Measurements from ENCODE around the gene ZNF747.
A peak's percentile ranks its signal among the peaks of the same experiment; 100 is the strongest.
"Not testable (repeated sequence)": the region's sequence is repeated elsewhere in the genome, so short reads cannot be mapped to it uniquely, and the experiment has no call there.

ZNF747 gene

DNA sequence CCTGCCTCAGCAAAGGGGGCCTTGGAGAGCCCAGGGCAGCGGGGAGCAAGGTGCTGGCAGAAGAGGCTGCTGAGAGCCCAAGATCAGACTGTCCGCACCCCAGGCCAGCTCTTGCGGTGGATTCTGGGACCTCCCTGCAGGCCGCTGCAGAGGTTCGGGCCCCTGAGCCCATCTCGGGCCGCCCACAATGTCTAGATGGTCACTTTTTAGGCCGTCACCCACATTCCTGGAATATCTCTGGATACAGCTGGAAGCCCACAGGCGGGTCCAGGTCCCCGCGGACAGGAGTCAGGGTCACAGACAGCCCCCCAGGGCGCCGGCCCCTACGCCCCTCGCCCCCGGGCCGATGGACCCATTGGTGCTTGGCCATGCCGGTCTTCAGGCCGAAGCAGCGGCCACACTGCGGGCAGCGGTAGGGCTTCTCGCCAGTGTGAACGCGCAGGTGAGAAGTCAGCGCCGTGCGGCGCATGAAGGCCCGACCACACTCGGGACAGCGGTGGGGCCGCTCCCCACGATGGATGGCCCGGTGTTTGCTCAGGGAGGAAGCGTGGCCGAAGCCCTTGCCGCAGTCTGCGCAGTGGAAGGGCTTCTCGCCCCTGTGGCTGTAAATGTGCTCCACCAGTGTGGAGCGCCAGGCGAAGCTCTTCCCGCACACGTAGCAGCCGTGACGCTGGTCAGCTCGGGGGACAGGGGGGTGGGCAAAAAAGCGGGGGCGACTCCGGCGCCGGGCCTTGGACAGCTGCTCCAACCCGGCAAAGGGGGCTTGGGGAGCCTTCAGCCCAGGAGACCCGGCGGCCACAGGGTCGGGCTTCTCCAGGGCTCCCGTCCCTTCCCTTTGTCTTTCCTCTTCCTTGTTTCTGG, 2.1 kb downstream of the ZNF747 start:
- DNase-seq: no peak

DNA sequence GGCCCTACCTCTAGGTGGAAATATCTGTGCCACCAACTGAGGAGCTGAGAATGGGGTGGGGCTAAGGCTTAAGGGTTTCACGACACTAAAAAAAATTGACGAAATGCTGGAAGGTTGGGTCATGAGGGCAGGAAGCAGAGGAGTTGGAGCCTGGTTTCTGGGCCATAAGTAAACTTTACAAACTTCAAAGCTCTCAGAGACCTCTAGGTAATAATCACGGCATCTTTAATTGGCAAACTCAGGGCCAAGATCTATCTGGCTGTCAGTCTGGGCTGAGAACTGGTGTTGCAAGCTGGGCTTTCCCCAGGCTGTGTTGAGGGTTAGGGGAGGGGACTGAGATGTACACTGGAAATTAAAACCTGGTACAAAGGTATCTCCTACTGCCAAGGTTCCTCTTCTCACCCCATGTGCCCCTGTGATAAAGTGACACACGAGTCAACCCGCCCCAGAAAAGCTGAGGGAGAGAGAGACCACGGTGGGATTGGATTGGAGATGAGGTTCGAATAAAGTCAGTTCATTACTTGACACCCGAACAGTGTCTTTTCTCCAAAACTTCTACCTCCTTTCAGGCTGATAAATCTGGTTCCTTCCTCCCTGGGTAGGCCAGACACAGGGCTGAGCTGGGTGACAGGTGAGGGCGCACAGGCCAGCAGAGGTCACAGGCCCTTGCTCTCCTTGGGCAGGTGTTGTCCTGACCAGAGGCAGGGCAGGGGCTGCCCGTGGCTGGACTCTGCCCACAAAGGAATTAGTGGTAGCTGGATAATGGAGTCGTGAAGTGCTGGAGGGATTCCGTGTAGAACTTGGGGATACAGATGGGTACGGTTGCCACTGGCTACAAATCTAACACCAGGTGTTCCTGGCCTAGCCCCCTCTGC, 4.3 kb downstream of the ZNF747 start:
- DNase-seq: no peak

DNA sequence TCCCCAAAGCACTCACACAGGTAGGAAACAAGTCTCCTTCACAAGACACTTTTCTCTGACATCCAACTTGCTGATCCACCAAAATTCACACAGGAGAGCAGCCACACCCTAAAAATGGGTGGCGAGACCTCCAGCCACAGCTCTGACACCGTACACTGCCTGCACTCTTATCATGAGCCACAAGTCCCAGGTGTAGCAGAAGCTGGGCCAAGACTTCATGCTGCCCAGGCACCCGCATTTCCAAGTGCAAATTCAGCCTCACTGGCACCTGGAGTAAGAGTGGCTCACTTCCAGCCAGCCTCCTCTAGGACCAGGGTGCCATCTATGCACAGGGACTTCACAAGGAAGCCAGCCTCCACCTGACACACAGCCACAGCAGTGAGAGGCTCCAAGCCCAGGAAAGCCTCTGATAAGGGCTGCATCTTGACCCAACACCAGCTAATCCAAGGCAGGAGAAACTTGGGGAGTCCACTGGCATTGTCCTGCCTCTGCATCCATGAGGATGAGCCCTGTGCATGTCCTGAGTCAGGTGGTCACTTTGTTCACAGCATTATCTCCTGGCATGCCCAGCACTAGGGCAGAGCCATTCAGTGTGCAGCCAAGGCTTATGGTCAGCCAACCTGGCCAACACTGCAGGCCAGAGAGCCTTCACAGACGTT, 5.7 kb downstream of the ZNF747 start:
- DNase-seq: no peak

DNA sequence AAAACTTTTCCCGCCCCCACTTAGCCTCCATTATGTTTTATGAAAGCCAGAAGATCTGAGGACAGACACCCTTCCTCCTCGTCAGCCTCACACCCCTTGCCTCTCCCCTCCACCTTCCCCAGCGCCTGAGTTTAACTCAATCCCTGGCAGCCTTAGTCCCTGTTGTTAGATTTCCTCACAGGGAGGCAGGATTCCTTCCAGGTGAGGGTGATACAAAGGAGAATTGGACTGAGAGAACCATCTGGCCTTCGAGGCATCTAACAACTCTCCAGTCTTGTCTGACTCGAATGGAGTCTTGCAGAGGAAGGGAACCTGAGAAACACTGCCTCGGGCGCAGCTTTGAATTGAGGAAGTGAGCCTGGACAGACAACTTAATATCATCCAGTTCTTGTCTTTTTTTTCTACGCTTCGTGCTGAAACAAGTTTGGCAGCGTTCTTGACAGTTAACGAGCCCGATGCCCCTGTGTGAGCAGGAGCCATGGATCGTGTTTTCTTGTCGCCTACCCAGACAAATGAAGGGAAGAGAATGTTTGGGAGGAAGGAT, 7.0 kb downstream of the ZNF747 start:
- DNase-seq: no peak

DNA sequence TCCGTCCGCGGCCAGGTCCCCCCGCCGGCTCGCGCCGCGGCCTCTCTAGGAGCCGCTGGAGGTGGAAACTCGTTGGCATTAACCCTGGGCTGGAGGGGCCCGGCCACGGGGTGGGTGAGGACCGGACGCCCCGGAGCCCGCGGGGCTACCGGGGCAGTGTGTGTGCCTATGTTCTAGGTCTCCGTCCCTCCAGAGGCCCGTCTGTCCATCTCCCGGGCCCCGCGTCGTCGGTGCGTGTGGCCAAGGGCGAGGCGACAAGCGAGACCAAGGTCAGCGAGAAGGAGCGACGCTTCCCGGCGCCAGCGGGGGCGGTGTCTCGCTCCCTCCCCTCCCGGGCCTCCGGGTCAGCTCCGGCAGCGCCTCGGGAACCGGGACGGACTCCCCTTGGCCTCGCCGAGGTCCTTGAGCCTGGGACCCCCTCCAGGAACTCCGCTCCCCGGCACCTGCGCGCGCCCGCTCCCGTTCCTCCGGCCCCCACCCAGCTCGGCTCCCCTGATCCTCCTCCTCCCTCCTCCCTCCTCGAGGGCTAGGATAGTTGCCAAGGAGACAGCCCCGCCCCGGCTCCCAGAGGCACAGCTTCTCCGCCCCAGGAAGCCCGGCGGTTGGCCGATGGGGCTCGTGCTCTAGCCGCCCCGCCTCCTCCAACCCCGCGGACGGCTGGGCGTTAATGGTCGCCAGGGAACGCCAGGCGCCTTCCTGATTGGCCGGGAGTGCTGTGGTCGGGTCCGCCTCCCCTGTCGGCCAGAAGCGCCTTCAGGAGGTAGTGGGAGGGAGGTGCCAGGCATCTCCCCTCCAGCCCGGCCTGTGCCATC, 7.6 kb downstream of the ZNF747 start:
- DNase-seq: peak; percentile 88

DNA sequence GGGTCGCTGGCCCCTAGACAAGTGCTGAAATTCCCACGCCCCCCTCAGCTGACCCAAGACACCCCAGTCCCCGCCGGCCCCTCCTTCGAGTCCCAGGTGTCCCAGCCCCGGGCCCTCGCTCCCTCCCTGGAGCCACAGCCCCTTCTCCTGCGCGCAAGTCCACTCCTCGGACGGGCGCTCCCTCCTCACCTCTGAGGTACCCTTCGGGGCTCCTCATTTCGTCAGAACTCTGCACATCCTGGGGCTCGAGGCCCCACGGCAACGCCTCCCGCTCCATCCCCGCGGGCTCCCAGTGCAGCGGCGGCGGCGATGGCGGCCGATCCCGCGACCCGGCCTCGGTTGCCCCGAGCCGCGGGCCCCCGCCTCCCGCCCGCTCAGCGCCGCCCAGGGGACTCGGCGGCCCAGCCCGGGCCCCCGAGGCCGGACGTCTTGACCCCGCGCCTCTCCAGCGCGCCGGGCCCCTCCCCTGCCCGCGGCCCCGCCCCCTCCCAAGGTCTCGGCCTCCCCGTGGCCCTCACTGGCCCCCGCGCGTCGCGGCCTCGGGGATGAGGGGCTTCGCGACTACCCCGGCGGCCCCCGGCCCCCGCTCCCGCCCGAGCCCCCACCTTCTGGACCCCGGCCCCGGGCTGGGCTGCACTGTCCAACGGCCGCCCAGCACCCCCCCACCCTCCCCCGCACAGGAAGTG, 8.4 kb downstream of the ZNF747 start, which contains the start of gene ZNF768:
ZNF768 (minus strand) TSS at position 430 of the 686 bp plus-strand sequence; CDS start at position 277, 153 bp downstream.
- no peak for DNase-seq

DNA sequence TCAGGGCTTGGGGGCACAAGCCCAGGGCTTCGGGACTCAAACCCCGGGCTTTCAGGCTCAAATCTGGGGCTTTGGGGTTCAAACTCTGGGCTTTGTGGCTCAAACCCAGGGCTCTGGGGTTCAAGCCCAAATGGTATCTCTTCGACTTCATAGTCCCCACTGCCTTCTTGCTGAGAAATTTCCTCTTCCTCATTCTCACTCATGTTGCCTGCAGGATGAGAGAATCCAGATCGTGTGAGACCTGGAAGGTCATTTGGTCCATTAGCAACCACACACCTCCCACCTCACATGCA, 8.9 kb downstream of the ZNF747 start:
- DNase-seq: no peak

DNA sequence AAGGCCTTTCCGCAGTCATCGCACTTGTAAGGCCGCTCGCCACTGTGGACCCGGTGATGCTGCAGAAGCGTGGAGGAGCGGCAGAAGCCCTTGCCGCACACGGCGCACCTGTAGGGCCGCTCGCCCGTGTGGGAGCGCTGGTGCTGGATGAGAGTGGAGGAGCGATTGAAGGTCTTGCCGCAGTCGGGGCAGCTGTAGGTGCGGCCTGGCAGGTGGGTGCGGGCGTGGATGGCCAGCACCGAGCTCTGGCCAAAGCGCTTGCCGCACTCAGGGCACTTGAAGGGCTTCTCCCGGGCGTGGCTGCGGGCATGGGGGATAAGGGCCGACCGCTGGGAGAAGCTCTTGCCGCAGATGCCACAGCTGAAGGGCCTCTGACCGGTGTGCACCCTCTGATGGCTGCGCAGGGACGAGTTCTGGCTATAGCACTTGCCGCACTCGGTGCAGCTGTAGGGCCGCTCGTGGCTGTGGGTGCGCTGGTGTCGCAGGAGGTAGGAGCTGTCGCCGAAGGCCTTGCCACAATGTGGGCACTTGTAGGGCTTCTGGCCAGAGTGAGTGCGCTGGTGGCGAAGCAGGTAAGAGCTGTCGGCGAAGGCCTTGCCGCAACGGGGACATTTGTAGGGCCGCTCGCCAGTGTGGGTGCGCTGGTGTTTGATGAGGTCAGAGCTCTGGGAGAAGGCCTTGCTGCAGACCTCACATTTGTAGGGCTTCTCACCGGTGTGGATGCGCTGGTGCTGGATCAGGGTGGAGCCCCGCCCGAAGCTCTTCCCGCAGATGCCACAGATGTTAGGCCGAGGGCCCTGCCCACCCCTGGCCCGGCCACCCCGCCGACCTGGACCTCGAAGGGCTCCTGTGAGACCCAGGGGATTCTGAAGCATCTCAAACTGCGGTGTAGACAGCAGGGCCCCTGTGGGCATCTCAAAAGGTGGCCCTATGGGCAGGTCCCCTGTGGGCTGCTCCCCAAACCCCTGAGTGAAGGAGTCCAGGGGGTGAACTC, 9.8 kb downstream of the ZNF747 start:
- no peak for DNase-seq

DNA sequence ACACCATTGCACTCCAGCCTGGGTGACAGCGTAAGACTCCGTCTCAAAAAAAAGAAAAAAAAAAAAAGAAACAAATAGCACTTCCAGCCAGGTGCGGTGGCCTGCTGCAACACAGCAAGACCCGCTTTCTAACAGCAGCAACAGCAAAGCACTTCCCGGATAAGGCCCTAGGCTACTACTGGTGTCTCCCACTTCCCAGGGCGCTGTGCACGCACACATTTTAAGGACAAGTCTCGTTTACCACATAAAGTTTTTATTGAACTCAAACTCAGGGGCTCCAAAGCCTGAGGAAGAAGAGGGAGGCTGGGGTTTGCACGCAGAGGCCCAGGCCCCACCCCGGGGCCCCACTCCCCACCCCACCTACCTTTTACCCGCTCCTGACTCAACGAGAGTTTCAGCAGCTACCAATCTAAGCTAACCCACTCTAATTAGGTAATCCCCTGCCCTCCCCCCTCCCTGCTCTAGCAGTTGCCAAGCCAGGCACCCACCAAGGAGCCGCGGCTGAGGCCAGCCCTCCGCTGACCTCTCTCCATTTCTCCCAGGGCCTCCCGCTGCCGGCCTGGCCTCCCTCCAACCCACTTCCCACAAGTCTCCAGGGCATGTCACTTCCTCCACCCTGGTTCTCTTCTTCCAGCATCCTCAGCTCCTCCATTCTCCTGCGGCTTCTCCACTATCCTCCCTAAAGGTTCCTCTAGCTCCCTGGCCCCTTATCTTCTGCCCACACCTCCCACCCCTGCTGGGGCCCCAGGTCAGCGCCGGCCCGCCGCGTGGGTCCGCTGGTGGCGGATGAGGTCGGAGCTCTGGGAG, 10.7 kb downstream of the ZNF747 start:
- no peak for DNase-seq

DNA sequence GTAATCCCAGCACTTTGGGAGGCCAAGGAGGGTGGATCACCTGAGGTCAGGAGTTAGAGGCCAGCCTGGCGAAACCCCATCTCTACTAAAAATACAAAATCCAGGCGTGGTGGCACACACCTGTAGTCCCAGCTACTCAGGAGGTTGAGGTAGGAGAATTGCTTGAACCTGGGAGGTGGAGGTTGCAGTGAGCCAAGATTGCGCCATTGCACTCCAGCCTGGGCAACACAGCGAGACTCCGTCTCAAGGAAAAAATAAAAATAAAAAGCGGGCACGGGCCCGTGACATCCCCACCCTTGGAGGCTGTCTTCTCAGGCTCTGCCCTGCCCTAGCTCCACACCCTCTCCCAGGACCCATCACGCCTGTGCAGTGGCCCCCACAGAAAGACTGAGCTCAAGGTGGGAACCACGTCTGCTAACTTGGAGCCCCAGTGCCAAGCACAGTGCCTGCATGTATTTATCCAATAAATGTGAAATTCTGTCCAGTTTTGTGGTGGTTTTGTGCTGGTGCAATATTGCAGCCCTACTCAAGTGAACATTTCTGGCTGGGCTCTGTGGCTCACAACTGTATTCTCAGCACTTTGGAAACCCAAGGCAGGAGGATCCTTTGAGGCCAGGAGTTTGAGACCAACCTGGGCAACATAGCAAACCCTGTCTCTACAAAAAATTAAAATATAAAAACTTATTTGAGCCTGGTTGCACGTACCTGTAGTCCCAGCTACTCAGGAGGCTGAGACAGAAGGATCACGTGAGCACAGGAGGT, 11.8 kb downstream of the ZNF747 start:
- DNase-seq: not testable (repeated sequence)

DNA sequence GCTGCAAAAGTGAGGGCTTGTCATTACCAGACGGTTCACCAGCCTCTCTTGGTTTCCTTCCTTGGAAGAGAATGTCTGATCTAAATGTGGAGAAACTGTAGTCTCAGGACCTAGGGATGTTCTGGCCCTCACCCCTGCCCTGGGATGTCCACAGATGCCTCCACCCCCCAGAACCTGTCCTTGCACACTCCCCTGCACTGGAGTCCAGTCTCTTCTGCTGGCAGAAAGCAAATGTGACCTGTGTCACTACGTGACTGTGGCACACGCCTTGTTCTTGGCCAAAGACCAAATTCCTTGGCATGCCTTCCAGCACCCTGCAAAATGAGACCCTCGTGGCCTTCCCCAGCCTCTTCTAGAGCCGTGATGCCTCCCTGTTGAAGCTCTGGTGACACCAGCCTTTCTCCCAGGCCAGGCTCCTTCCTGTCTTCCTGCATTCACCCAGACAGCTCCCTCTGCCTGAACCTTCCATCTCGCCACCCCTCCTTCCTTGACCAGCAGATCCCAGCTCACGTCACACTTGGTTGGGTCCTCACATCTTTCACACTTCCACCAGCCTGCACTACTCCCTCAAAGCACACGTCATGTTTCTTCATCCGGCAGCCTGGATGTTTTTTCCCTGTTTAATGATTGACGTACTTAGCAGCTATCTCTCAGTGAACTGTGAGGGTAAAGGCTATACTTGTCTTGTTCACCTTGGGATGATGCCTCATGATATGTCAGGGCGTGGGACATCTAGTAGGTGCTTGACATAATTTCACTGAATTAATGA, 12.6 kb downstream of the ZNF747 start:
- no peak for DNase-seq

DNA sequence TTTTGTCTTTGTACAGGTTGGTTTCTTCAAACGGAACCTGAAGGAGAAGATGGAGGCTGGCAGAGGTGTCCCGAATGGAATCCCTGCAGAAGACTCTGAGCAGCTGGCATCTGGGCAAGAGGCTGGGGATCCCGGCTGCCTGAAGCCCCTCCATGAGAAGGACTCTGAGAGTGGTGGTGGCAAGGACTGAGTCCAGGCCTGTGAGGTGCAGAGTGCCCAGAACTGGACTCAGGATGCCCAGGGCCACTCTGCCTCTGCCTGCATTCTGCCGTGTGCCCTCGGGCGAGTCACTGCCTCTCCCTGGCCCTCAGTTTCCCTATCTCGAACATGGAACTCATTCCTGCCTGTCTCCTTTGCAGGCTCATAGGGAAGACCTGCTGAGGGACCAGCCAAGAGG, 13.2 kb downstream of the ZNF747 start:
- no peak for DNase-seq

DNA sequence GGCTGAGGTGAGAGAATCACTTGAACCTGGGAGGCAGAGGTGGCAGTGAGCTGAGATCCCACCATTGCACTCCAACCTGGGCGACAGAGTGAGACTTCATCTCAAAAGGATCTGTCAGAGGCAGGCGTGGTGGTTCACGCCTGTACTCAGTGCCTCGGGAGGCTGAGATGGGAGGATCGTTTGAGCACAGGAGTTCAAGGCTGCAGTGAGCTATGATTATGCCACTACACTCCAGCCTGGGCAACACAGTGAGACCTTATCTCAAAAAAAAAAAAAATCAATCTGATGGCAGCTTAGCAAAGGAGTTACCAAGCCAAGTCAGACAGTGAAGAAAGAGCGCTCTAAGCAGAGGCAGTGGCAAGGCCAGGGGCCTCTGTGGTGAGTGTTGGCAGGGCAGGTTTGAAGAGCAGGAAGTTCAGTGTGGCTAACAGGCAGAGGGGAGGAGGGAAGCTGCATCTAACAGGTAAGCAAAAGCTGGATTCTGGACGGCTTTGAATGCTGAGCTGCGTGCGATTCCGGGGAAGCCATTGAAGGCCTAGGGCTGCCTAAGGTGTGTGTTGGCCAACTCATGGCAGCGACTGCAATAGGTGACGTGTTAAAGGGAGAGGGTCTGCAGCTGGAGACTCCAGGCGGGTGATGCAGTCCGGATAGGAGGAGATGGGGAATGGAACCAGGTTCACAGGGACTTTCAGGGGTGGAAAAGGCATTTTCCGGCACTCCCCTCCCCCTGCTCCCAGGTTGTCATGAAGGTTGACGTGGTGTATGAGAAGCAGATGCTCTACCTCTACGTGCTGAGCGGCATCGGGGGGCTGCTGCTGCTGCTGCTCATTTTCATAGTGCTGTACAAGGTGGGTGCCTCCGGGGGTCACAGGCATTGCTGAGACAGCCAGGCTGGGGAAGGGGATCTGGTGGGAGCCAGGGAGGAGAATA, 15.3 kb downstream of the ZNF747 start:
- DNase-seq: no peak

DNA sequence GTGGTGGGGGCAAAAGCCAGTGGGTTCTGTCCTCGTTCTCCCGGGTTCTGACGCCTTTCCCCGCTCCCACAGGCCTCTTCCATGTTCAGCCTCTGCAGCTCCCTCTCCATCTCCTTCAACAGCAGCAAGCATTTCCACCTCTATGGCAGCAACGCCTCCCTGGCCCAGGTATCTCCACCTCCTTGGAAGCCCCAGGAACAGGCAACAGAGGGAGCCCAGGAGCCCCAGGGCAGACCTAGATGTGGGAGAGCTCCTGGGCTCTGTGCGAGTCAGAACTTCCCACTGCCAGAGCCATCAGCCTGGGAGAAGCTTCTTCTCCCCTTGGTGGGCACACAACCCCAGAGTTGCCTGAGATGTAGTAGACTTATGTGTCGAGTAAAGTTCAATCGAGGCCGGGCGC, 16.1 kb downstream of the ZNF747 start:
- no peak for DNase-seq

DNA sequence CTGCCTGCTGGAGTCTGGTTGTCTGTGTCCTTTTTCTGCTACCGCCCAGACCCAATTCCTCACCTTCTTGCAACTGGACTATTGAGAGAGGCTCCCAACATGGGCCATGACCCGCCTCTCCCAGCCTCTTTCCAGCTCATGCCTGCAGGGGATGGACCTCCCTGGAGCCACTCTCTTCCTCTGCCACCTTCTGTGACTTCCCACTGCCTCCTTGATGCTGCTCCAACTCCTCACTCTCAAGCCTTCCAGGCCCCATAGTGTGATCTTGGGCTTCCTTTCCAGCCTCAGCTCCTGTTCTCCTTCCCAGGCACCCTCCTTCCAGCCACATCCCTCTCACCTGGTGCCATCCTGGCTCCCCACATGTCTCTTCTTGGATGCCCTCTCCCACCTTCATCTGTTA, 19.4 kb downstream of the ZNF747 start:
- DNase-seq: no peak

DNA sequence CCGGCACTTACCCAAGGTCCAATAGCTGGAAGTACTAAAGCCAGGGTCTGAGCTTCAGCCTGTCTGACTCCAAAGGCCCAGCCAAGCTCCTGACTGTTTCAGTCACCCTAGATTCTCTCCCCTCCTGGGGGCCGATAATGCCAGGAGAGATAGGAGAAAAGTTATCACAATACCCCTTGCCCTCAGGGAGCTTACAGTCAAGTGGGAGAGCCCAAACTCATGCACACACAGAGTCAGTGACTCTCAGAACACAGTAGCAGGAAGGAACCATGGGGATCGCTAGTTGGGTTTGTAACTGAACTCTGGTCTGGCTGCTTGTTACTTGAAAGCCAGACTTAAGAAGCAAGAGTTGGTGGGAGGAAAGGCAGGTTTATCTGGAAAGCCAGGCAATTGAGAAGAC, 23.1 kb downstream of the ZNF747 start:
- DNase-seq: no peak

Data from NCI-H748 treated with DMSO at 0.1 percent for 48 hours (cell line).